Fibroblast of mammary gland (primary cell): ENCODE data around the gene FOXB2.

Experiments used
- DNase-seq: peaks from one replicate; pipeline ENCODE4 v3.0.0-alpha.2; 2010; ENCODE audit warnings: low read depth
- H3K4me3 ChIP-seq: 2 replicates; pipeline ENCODE4 v1.5.1; 2011; ENCODE audit warnings: low read depth, mild to moderate bottlenecking, low read length, moderate library complexity; ENCODE audit not compliant: control insufficient read depth
- CTCF ChIP-seq: conservative IDR thresholded peaks from 2 replicates; pipeline ENCODE4 v1.5.1; 2011; ENCODE audit warnings: low read depth, low read length, inconsistent platforms; ENCODE audit not compliant: control insufficient read depth, insufficient read depth

FOXB2 gene

GRCh38 chr9:77019926-77020412 is 514 bp downstream of the FOXB2 start:
- H3K4me3 ChIP-seq, result no peak overlapping the region
- no peak for DNase-seq
- no peak for TF ChIP-seq CTCF

- H3K4me3 ChIP-seq, result no peak overlapping the region
- no peak for TF ChIP-seq CTCF
- DNase-seq, result no peak
Observed at GRCh38 chr9:77020413-77021290, 1.2 kb downstream of the FOXB2 start.

GRCh38 chr9:77021291-77021894 is 1.9 kb downstream of the FOXB2 start:
- no peak for TF ChIP-seq CTCF
- no peak for DNase-seq
- H3K4me3 ChIP-seq, result no peak overlapping the region

GRCh38 chr9:77021922-77022782 is 2.7 kb downstream of the FOXB2 start:
- no peak overlapping the region for H3K4me3 ChIP-seq
- DNase-seq, result no peak
- TF ChIP-seq CTCF, result no peak

- no peak for TF ChIP-seq CTCF
- H3K4me3 ChIP-seq, result no peak overlapping the region
- DNase-seq, result no peak
Observed at GRCh38 chr9:77022783-77023440, 3.5 kb downstream of the FOXB2 start.

- no peak for TF ChIP-seq CTCF
- no peak overlapping the region for H3K4me3 ChIP-seq
- DNase-seq, result no peak
Observed at GRCh38 chr9:77023726-77024125, 4.3 kb downstream of the FOXB2 start.
